Right hindlimb (tissue), 1 donor: ENCODE results near the gene ZXDC.

Experiments
- DNase-seq: peaks from one replicate; pipeline ENCODE4 v3.0.0-alpha.2; 2018

The ZXDC gene

GRCh38 chr3:126390751-126391150 is 84.9 kb downstream of the ZXDC start:
- no peak for DNase-seq

- no peak for DNase-seq
Measured at GRCh38 chr3:126390201-126390600, 85.5 kb downstream of the ZXDC start.

- no peak for DNase-seq
Measured at GRCh38 chr3:126389794-126390146, 85.9 kb downstream of the ZXDC start.

GRCh38 chr3:126389112-126389793 is 86.4 kb downstream of the ZXDC start:
- peak; percentile 84 for DNase-seq
